Activated T-helper 1 cell treated with anti-CD3 and anti-CD28 coated beads, Interleukin-12 subunit alpha, Interleukin-12 subunit beta, Interleukin-2, Interleukin-4 antibody, amounts not matched to agents 30 ng/mL and 10 ng/mL and 1 ng/mL, durations not matched to agents 14 hours and 24 hours and 36 hours (primary cell): Measurements from ENCODE around the gene IL17RC. TPM values are rescaled to one million over a fixed set of nuclear protein-coding genes. Genes with fewer than 3 reads are reported as not detected.
A peak's percentile ranks its signal among the peaks of the same experiment; 100 is the strongest.
"Not testable (repeated sequence)": the region's sequence is repeated elsewhere in the genome, so short reads cannot be mapped to it uniquely, and the experiment has no call there.

ENCODE experiments used
- DNase-seq: peaks from one replicate; pipeline ENCODE4 v3.0.0; 2021; ENCODE audit warnings: low spot score
- H3K27ac Mint-ChIP-seq: one replicate; pipeline ENCODE4 v1.8.0; 2021; ENCODE audit warnings: mild to moderate bottlenecking, mixed read lengths
- H3K27me3 Mint-ChIP-seq: one replicate; pipeline ENCODE4 v1.8.0; 2022; ENCODE audit warnings: mild to moderate bottlenecking, moderate library complexity, mixed read lengths; ENCODE audit not compliant: insufficient read depth
- H3K36me3 Mint-ChIP-seq: one replicate; pipeline ENCODE4 v1.8.0; 2021; ENCODE audit warnings: low read depth, mixed read lengths
- H3K4me1 Mint-ChIP-seq: one replicate; pipeline ENCODE4 v1.8.0; 2021; ENCODE audit warnings: low read depth, mixed read lengths
- H3K4me3 Mint-ChIP-seq: one replicate; pipeline ENCODE4 v1.8.0; 2021; ENCODE audit warnings: mild to moderate bottlenecking, moderate library complexity, mixed read lengths
- H3K9me3 Mint-ChIP-seq: one replicate; pipeline ENCODE4 v1.8.0; 2021; ENCODE audit warnings: mixed read lengths
- intact Hi-C: fragments of 100-400 bp; cut with micrococcal nuclease; formaldehyde crosslinking; loops from one replicate; pipeline ENCODE4 v1.15.1; 2024
- total RNA-seq: library from RNA; stranded (reverse); gene quantifications from 2 replicates; pipeline ENCODE4 v1.2.3, GENCODE V29; 2022

The IL17RC gene
- total RNA-seq, 1 donor from 2014 or later = 0.83 TPM

DNA sequence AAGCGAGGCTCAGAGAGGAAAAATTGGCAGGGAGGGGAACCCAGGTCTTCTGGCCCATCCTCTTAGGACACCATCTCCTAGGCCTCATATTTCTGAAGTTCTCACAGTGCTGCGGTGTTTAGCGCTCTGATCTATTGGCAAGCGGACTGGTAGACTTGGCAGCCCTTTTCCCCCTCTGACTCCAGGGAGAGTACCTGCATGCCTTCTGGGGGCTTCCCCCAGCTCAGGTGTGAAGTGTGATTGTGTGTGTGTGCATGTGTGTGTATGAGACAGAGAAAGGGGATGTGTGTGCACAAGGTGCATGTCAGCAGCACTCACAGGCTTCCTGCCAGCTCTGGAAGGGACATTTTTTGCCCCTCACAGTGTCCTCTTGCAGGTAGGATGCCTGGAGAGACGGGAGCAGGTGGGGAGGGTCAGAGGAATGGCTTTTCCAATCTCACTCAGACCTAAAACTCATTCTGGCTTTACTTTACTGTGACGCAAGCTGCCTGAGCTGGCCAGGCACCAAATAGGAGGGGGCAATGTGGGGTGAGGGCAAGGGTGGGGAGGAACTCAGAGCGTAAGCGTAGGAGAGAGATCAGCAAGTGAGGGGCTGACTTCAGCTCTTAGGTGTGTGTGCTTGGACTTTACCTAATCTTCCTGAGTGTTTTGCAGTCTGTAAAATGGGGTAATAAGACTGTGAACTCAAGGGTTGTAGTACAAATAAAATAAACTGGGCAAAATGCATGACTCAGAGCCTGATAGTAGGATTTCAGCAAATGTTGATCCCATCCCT is 18.2 kb upstream of the IL17RC start:
- intact Hi-C loops = no loop called here
- peaks cover 16% of the 10 kb centered on the region for H3K36me3 Mint-ChIP-seq

DNA sequence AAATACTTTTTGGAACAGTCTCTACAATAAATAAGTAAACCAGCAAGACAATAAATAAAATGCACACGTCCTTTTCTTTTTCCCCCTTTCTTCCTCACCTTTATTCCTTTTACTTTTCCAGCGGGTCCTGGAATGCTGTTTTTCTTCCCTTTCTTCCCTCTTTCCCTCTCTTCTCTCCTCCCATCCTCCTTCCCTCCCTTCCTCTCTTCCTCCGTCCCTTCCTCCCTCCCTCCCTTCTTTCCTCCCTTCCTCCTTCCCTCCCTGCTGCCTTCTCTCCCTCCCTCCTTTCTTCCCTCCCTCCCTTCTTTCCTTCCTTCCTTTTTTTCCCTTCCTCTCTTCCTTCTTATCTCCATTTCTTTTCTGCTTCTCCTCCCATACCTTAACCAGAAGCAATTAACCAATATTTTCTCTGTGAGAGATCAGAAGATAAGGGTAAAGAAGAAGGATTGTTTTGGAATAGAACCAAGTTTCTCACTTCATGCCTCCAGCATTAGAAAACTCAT is 17.6 kb upstream of the IL17RC start:
- no peaks in the 10 kb centered on the region for H3K27me3 Mint-ChIP-seq
- peaks cover 9% of the 10 kb centered on the region for H3K36me3 Mint-ChIP-seq
- H3K4me3 Mint-ChIP-seq = no peak overlapping the region
- no peak overlapping the region for H3K27ac Mint-ChIP-seq
- DNase-seq = no peak
- H3K9me3 Mint-ChIP-seq = no peaks in the 10 kb centered on the region
- intact Hi-C loops = no loop called here
- H3K4me1 Mint-ChIP-seq = peaks cover 54% of the 10 kb centered on the region

More for the DNA sequence above, 18.2 kb upstream of the IL17RC start:
- DNase-seq = no peak
- no peaks in the 10 kb centered on the region for H3K27me3 Mint-ChIP-seq
- H3K27ac Mint-ChIP-seq = no peak overlapping the region
- no peak overlapping the region for H3K4me3 Mint-ChIP-seq
- H3K4me1 Mint-ChIP-seq = peaks cover 56% of the 10 kb centered on the region
- no peaks in the 10 kb centered on the region for H3K9me3 Mint-ChIP-seq

DNA sequence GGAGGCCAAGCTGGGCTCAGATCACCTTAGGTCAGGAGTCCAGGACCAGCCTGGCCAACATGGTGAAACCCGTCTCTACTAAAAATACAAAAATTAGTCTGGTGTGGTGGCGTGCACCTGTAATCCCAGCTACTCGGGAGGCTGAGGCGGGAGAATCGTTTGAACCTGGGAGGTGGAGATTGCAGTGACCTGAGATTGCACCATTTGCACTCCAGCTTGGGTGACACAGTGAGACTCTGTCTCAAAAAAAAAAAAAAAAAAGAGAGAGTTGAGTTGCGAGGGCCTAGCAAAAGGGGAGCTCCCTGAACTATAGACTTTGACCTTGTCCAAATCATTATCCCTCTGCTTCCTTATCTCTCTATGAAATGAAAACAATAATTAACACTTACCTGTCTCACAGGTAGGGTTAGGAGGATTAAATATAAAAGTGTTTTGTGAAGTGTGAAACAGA is 15.9 kb upstream of the IL17RC start:
- H3K27me3 Mint-ChIP-seq, DNase-seq, intact Hi-C loops, H3K36me3 Mint-ChIP-seq, H3K9me3 Mint-ChIP-seq: not testable (repeated sequence)
- Mint-ChIP-seq H3K27ac (peak overlapping the region; percentile 22), H3K4me1 (peaks cover 47% of the 10 kb centered on the region), H3K4me3 (peak overlapping the region; percentile 23)

DNA sequence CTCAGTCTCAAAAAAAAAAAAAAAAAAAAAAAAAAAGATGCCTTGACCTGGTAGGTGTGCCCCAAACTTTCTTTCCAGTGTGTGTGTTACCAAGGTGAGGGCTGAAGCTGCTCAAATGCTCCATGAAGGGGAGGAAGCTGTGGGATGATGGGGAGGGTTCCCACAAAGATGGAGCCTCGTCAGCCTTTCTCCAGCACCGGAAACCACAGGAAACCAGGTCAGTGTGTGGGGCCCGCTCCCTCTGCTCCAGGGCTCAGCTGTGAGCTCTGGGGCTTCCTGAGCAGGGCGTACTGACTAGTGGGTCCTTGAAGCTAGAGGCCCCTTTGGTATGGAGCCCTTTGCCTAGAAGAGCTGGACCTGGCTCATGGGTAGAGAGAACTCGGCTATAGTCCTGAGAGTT is 14.9 kb upstream of the IL17RC start:
- DNase-seq = peak; percentile 36
- intact Hi-C loops = loop anchor here (1.0 kb wide), 1 partner anchor 12 kb away; the partner anchor contains the start of gene JAGN1

DNA sequence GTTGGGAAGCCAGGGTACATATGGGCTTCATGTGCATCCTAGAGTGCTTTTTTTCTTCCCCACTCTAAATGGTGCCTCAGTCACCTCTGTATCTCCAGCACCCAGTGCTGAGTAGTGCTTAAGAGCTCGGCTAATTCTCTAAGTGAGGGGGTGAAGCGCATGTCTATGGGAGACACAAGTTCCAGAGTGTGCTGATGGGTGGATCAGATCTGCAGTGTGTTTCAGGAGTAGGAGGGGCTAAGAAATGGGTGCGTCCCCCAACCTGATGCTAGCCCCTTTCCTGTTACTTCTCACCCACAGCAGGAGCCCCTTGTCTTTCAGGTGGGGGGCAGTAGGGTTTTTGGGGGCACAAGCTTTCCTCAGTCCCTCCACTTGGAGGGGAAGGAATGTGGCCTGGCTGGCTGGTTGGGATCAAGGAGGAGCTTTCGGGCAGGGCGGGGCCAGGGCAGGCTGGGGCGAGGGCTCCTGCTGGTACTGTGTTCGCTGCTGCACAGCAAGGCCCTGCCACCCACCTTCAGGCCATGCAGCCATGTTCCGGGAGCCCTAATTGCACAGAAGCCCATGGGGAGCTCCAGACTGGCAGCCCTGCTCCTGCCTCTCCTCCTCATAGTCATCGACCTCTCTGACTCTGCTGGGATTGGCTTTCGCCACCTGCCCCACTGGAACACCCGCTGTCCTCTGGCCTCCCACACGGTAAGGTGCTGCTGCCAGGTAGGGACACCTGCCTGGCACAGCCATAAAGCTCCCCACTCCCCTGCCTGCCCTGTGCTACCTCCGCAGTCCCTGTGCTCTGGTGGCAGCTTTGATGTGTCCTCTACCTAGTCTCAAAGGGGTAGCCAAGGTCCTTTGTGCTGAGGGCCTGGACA is 14.3 kb upstream of the IL17RC start, which contains the start of gene IL17RE:
Gene IL17RE (plus strand): TSS at position 477 of the 866 bp plus-strand sequence. CDS start 85 bp downstream, at position 562.
- H3K4me1 Mint-ChIP-seq = peaks cover 42% of the 10 kb centered on the region
- intact Hi-C loops = loop anchor here (1.0 kb wide), 2 partner anchors 12 to 14 kb away; partner anchors contain the start of gene JAGN1
- peak within 1 kb of the TSS; percentile 90 for H3K27ac Mint-ChIP-seq
- H3K9me3 Mint-ChIP-seq = no peaks in the 10 kb centered on the region
- H3K4me3 Mint-ChIP-seq = peak within 1 kb of the TSS; percentile 74
- H3K36me3 Mint-ChIP-seq = no peaks in the 10 kb centered on the region
- DNase-seq = no peak
- H3K27me3 Mint-ChIP-seq = no peaks in the 10 kb centered on the region

More for the DNA sequence above, 14.9 kb upstream of the IL17RC start:
- Mint-ChIP-seq H3K9me3 (no peaks in the 10 kb centered on the region), H3K4me1 (peaks cover 42% of the 10 kb centered on the region), H3K36me3 (no peaks in the 10 kb centered on the region), H3K27ac (peak overlapping the region; percentile 71), H3K27me3 (no peaks in the 10 kb centered on the region), H3K4me3 (peak overlapping the region; percentile 74)

DNA sequence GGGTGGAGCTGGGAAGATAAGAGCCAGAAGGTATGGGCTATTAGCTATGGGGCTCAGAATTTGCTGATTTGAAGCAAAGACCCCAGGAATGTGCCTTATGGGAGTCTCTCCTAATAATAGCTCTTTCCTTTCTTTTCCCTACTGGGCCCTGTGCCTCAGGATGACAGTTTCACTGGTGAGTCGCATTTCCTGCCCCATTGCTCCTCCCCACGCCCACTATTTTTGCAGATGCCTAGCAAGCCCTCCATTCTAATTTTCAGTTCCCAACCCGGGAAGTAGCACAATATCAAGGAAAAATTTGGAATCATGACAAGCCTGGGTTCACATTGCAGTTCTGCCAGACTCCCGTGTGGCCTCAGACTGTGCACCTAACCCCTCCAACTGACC is 13.7 kb upstream of the IL17RC start:
- DNase-seq = no peak
- no peaks in the 10 kb centered on the region for H3K27me3 Mint-ChIP-seq
- H3K4me3 Mint-ChIP-seq = peak overlapping the region; percentile 74
- peak overlapping the region; percentile 90 for H3K27ac Mint-ChIP-seq
- no peaks in the 10 kb centered on the region for H3K36me3 Mint-ChIP-seq
- H3K9me3 Mint-ChIP-seq = no peaks in the 10 kb centered on the region
- intact Hi-C loops = loop anchor here (1.0 kb wide), 1 partner anchor 13 kb away; no protein-coding TSS in a partner anchor
- peaks cover 37% of the 10 kb centered on the region for H3K4me1 Mint-ChIP-seq

DNA sequence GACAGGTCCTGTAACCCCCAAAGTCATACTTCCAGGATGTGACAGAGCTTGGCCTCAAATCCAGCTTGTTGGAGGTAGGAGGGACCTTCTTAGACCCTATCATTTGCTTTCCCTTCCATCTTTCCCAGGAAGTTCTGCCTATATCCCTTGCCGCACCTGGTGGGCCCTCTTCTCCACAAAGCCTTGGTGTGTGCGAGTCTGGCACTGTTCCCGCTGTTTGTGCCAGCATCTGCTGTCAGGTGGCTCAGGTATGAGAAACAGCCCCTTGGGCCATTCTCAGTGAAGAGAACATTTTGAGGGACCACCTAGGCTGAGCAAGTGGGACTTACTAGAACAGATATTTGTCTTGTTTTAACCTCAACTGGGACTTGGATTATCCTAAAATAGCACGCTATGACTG is 13.0 kb upstream of the IL17RC start:
- Mint-ChIP-seq H3K27me3 (no peaks in the 10 kb centered on the region), H3K27ac (no peak overlapping the region), H3K36me3 (no peaks in the 10 kb centered on the region), H3K4me1 (peaks cover 32% of the 10 kb centered on the region), H3K9me3 (no peaks in the 10 kb centered on the region), H3K4me3 (peak overlapping the region; percentile 19)
- DNase-seq = no peak
- intact Hi-C loops = loop anchor here (1.0 kb wide), 1 partner anchor 12 kb away; no protein-coding TSS in a partner anchor

DNA sequence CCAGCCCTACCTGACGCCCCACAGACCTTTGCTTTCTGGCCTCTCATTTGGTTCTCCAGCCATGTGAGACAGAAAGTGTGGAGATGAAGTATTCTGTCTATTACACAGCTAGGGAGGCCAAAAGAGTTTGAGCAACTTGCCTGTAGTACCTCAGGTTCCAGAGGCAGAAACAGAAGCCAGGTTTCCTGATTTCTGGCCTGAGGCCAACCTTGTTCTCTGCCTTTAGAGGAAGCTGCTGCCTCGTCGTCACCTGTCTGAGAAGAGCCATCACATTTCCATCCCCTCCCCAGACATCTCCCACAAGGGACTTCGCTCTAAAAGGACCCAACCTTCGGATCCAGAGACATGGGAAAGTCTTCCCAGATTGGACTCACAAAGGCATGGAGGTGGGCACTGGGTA is 10.4 kb upstream of the IL17RC start:
- DNase-seq = no peak
- H3K27ac Mint-ChIP-seq = no peak overlapping the region
- H3K4me1 Mint-ChIP-seq = peaks cover 37% of the 10 kb centered on the region
- intact Hi-C loops = no loop called here
- no peak overlapping the region for H3K4me3 Mint-ChIP-seq
- no peaks in the 10 kb centered on the region for H3K36me3 Mint-ChIP-seq
- no peaks in the 10 kb centered on the region for H3K27me3 Mint-ChIP-seq
- no peaks in the 10 kb centered on the region for H3K9me3 Mint-ChIP-seq

DNA sequence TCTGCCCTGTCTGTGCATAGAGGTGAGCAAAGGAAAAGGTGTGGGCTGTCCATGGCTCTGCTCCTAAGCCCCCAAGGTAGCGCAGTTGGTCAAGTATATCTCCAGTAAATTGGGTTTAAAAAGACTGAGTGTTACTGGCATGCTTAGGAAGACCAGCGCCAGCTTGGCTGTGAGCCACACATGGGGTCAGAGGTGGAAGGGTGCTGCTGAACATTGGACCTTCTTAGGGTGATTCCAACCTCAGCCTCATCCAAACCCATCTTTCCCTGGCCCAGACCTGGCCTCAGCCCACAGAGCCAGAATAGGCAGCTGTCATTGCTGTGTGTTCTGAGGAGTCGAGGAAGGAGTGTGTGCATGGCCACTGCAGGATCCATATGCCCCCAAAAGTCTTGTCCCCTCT is 8.6 kb upstream of the IL17RC start:
- Mint-ChIP-seq H3K36me3 (no peaks in the 10 kb centered on the region), H3K9me3 (no peaks in the 10 kb centered on the region), H3K4me3 (no peak overlapping the region), H3K27ac (no peak overlapping the region), H3K27me3 (no peaks in the 10 kb centered on the region), H3K4me1 (peaks cover 28% of the 10 kb centered on the region)
- intact Hi-C loops = no loop called here
- no peak for DNase-seq

DNA sequence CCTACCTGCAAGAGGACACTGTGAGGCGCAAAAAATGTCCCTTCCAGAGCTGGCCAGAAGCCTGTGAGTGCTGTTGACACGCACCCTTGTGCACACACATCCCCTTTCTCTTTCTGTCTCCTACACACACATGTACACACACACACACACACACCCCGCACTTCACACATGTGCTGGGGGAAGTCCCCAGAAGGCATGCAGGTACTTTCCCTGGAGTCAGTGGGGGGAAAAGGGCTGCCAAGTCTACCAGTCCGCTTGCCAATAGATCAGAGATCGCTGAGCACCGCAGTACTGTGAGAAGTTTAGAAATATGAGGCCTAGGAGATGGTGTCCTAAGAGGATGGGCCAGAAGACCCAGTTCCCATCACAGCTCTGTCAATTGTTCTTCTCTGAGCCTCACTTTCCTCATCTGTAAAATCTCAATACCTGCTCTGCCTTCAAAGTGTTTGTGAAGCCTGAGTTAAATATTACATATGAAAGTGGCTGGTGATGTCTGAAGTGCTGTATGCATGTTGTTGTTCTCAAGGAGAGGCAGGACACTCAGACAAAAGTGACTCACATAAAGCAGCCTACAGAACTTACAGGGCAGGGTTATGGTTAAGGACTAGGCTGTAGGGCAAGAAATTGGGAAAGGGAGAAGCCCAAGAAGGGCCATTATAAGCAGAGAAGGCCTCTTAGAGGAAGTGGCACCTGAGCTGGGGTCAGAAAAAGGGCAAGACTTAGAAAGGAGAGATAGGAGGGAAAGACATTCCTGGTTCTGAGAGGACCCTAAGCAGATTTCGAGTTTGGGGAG is 7.5 kb upstream of the IL17RC start:
- no peaks in the 10 kb centered on the region for H3K27me3 Mint-ChIP-seq
- intact Hi-C loops = loop anchor here (5.0 kb wide), 1 partner anchor 47 kb away; no protein-coding TSS in a partner anchor
- H3K27ac Mint-ChIP-seq = peak overlapping the region; percentile 29
- DNase-seq = no peak
- H3K9me3 Mint-ChIP-seq = no peaks in the 10 kb centered on the region
- no peak overlapping the region for H3K4me3 Mint-ChIP-seq
- no peaks in the 10 kb centered on the region for H3K36me3 Mint-ChIP-seq
- H3K4me1 Mint-ChIP-seq = peaks cover 20% of the 10 kb centered on the region

DNA sequence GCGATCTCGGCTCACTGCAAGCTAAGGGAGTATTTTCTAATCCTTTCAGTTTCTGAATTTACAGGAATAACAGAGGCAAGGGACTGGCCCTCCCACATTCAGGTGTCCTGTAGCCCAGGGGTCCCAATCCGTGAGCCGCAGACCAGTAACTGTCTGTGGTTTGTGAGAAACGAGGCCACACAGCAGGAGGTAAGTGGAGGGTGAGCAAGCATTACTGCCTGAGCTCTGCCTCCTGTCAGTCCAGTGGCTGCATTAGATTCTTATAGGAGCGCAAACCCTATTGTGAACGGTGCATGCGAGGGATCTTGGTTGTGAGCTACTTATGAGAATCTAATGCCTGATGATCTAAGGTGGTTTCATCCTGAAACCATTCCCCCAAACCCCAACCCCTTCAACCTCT is 5.0 kb upstream of the IL17RC start:
- H3K27ac Mint-ChIP-seq = no peak overlapping the region
- H3K27me3 Mint-ChIP-seq = peaks cover 2% of the 10 kb centered on the region
- H3K4me3 Mint-ChIP-seq = no peak overlapping the region
- H3K4me1 Mint-ChIP-seq = peaks cover 26% of the 10 kb centered on the region
- intact Hi-C loops = loop anchor here (5.0 kb wide), 1 partner anchor 50 kb away; no protein-coding TSS in a partner anchor
- H3K9me3 Mint-ChIP-seq = no peaks in the 10 kb centered on the region
- no peaks in the 10 kb centered on the region for H3K36me3 Mint-ChIP-seq
- DNase-seq = no peak
